Measurements from ENCODE around the gene NDUFV3.
A peak's percentile ranks its signal among the peaks of the same experiment; 100 is the strongest.
"Not testable (repeated sequence)": the region's sequence is repeated elsewhere in the genome, so short reads cannot be mapped to it uniquely, and the experiment has no call there.

The NDUFV3 gene

GRCh38 chr21:42923553-42924432 lies 30.7 kb downstream of the NDUFV3 start:
- H3K27ac ChIP-seq, result peak overlapping the region; percentile 86
- TF ChIP-seq CTCF (conservative IDR thresholded peaks at IDR 0.05), result peak; percentile 99

GRCh38 chr21:42924433-42924751 lies 31.3 kb downstream of the NDUFV3 start:
- H3K27ac ChIP-seq, result peak overlapping the region; percentile 86
- TF ChIP-seq CTCF (conservative IDR thresholded peaks at IDR 0.05), result no peak

GRCh38 chr21:42925114-42925926 lies 32.2 kb downstream of the NDUFV3 start, which contains the start of gene ERVH48-1:
TSS of gene ERVH48-1 (minus strand) at chr21:42925630. CDS start at chr21:42919006, 6,624 bp downstream.
- H3K27ac ChIP-seq, result peak within 1 kb of the TSS; percentile 86
- no peak for TF ChIP-seq CTCF (conservative IDR thresholded peaks at IDR 0.05)

- H3K27ac ChIP-seq, result not testable (repeated sequence)
Observed at GRCh38 chr21:42927474-42928200, 34.5 kb downstream of the NDUFV3 start.

- H3K27ac ChIP-seq, result no peak overlapping the region
- no peak for TF ChIP-seq CTCF (conservative IDR thresholded peaks at IDR 0.05)
Observed at GRCh38 chr21:42929969-42930368, 36.9 kb downstream of the NDUFV3 start.

- H3K27ac ChIP-seq, result no peak overlapping the region
- no peak for TF ChIP-seq CTCF (conservative IDR thresholded peaks at IDR 0.05)
Observed at GRCh38 chr21:42931560-42932235, 38.6 kb downstream of the NDUFV3 start.

GRCh38 chr21:42932378-42933136 lies 39.4 kb downstream of the NDUFV3 start:
- peak overlapping the region; percentile 49 for H3K27ac ChIP-seq

- H3K27ac ChIP-seq, result peak overlapping the region; percentile 49
Observed at GRCh38 chr21:42933137-42933970, 40.2 kb downstream of the NDUFV3 start.

- peak overlapping the region; percentile 49 for H3K27ac ChIP-seq
Observed at GRCh38 chr21:42933973-42934372, 40.9 kb downstream of the NDUFV3 start.

GRCh38 chr21:42936360-42936759 lies 43.3 kb downstream of the NDUFV3 start:
- not testable (repeated sequence) for H3K27ac ChIP-seq

- H3K27ac ChIP-seq, result not testable (repeated sequence)
Observed at GRCh38 chr21:42937034-42937940, 44.2 kb downstream of the NDUFV3 start.
